CD4-positive, CD25-positive, alpha-beta regulatory T cell (primary cell): ENCODE results near the gene PAX2. TPM values are rescaled to one million over a fixed set of nuclear protein-coding genes. Genes with fewer than 3 reads are reported as not detected.
A peak's percentile ranks its signal among the peaks of the same experiment; 100 is the strongest.

Source experiments
- ATAC-seq, 2 donors: fragments of 150-1000 bp; cut with Tn5 transposase; one replicate each; pipeline ENCODE4 v1.10.0; 2021; ENCODE audit warnings: low read depth in 2 of 2, moderate number of reproducible peaks in 2 of 2, moderate library complexity in 1 of 2
- DNase-seq, 3 donors: peaks; one replicate each; pipeline versions ENCODE4 v3.0.0 to v3.0.0-alpha.2; 2012 to 2022; ENCODE audit warnings: mixed read lengths in 1 of 3
- H3K27ac ChIP-seq: one replicate; pipeline ENCODE4 v1.7.0; 2013; ENCODE audit warnings: mild to moderate bottlenecking, low read length; ENCODE audit not compliant: insufficient read depth, poor library complexity, severe bottlenecking
- H3K27me3 ChIP-seq: one replicate; pipeline ENCODE4 v1.7.0; 2013; ENCODE audit warnings: low read length; ENCODE audit not compliant: control insufficient read depth, insufficient read depth
- H3K36me3 ChIP-seq: one replicate; pipeline ENCODE4 v1.7.0; 2013; ENCODE audit warnings: mild to moderate bottlenecking, low read length, moderate library complexity; ENCODE audit not compliant: control insufficient read depth, insufficient read depth
- H3K4me1 ChIP-seq: 2 replicates; pipeline ENCODE4 v1.7.0; 2013; ENCODE audit warnings: mild to moderate bottlenecking, low read length; ENCODE audit not compliant: insufficient read depth, control insufficient read depth, poor library complexity, severe bottlenecking
- H3K4me3 ChIP-seq: one replicate; pipeline ENCODE4 v1.7.0; 2013; ENCODE audit warnings: low read depth, mild to moderate bottlenecking, low read length, moderate library complexity
- H3K9me3 ChIP-seq, 2 experiments: 1 replicate in 1 of 2; 2 replicates in 1 of 2; pipeline ENCODE4 v1.7.0; 2013; ENCODE audit warnings: low read length in 2 of 2, mild to moderate bottlenecking in 1 of 2, moderate library complexity in 1 of 2; ENCODE audit not compliant: control insufficient read depth in 2 of 2
- H3K27ac Mint-ChIP-seq, 3 donors: one replicate each; pipeline ENCODE4 v1.8.0; 2020 to 2022; ENCODE audit warnings: mild to moderate bottlenecking in 3 of 3, mixed read lengths in 3 of 3, moderate library complexity in 2 of 3
- H3K27me3 Mint-ChIP-seq: one replicate; pipeline ENCODE4 v1.8.0; 2022; ENCODE audit warnings: mild to moderate bottlenecking, mixed read lengths
- H3K36me3 Mint-ChIP-seq: one replicate; pipeline ENCODE4 v1.8.0; 2020; ENCODE audit warnings: mixed read lengths
- H3K4me1 Mint-ChIP-seq, 4 donors: one replicate each; pipeline ENCODE4 v1.8.0; 2020 to 2022; ENCODE audit warnings: mixed read lengths in 4 of 4, mild to moderate bottlenecking in 1 of 4
- H3K4me3 Mint-ChIP-seq, 4 donors: one replicate each; pipeline ENCODE4 v1.8.0; 2020 to 2022; ENCODE audit warnings: mild to moderate bottlenecking in 4 of 4, mixed read lengths in 4 of 4, moderate library complexity in 3 of 4
- H3K9me3 Mint-ChIP-seq, 7 donors: one replicate each; pipeline ENCODE4 v1.8.0; 2020 to 2022; ENCODE audit warnings: mixed read lengths in 7 of 7, mild to moderate bottlenecking in 3 of 7, moderate library complexity in 2 of 7
- polyA plus RNA-seq, 4 donors: library from polyadenylated mRNA; unstranded; fragments of 300-500 nt; fragmentation: Illumina TruSeq; gene quantifications; one replicate each; pipeline ENCODE4 v1.2.3, GENCODE V29; 2021
- total RNA-seq: library from RNA; stranded (reverse); gene quantifications from one replicate; pipeline ENCODE4 v1.2.3, GENCODE V29; 2022

PAX2 gene
- total and polyA plus RNA-seq, 5 donors from 2014 or later: 0.08 TPM; not detected in 4

- Histone ChIP-seq H3K4me1 (peaks cover 29% of the 10 kb centered on the region), H3K36me3 (no peaks in the 10 kb centered on the region), H3K4me3 (no peak overlapping the region), H3K9me3 (no peaks in the 10 kb centered on the region), H3K27ac (no peak overlapping the region), H3K27me3 (peaks cover 25% of the 10 kb centered on the region)
- Mint-ChIP-seq H3K9me3 (peaks cover 0 to 8% (median 0%) of the 10 kb centered on the region in 7 donors), H3K27ac (no peak overlapping the region), H3K27me3 (peaks cover 85% of the 10 kb centered on the region), H3K36me3 (peaks cover 4% of the 10 kb centered on the region), H3K4me3 (no peak overlapping the region), H3K4me1 (peaks cover 6 to 50% (median 15%) of the 10 kb centered on the region in 4 donors)
- DNase-seq: no peak
- no peak for ATAC-seq
Observed at GRCh38 chr10:100742936-100743335, 2.4 kb upstream of the PAX2 start.

- DNase-seq (peak in 2 of 3 donors; percentile 33 to 77), ATAC-seq (peak; percentile 50 to 51)
- Mint-ChIP-seq H3K27me3 (peaks cover 85% of the 10 kb centered on the region), H3K4me3 (peak overlapping the region in 1 of 4 donors; percentile 31), H3K9me3 (peaks cover 0 to 7% (median 0%) of the 10 kb centered on the region in 7 donors), H3K36me3 (peaks cover 4% of the 10 kb centered on the region), H3K4me1 (peaks cover 6 to 49% (median 13%) of the 10 kb centered on the region in 4 donors), H3K27ac (no peak overlapping the region)
- no peaks in the 10 kb centered on the region for H3K9me3 ChIP-seq
- H3K27ac ChIP-seq: no peak overlapping the region
- H3K36me3 ChIP-seq: no peaks in the 10 kb centered on the region
- H3K27me3 ChIP-seq: peaks cover 20% of the 10 kb centered on the region
- H3K4me1 ChIP-seq: peaks cover 36% of the 10 kb centered on the region
- H3K4me3 ChIP-seq: no peak overlapping the region
Observed at GRCh38 chr10:100743626-100744135, 1.7 kb upstream of the PAX2 start.

GRCh38 chr10:100744136-100744986 is 1.0 kb upstream of the PAX2 start:
- Histone ChIP-seq H3K36me3 (no peaks in the 10 kb centered on the region), H3K27ac (no peak overlapping the region), H3K27me3 (peaks cover 22% of the 10 kb centered on the region), H3K9me3 (no peaks in the 10 kb centered on the region), H3K4me3 (no peak overlapping the region), H3K4me1 (peaks cover 36% of the 10 kb centered on the region)
- ATAC-seq (no peak), DNase-seq (peak in 1 of 3 donors; percentile 29)
- Mint-ChIP-seq H3K36me3 (peaks cover 4% of the 10 kb centered on the region), H3K27ac (no peak overlapping the region), H3K27me3 (peaks cover 89% of the 10 kb centered on the region), H3K4me1 (peaks cover 6 to 54% (median 16%) of the 10 kb centered on the region in 4 donors), H3K9me3 (peaks cover 0 to 7% (median 0%) of the 10 kb centered on the region in 7 donors), H3K4me3 (peak overlapping the region in 2 of 4 donors; percentile 29 to 61)

GRCh38 chr10:100745882-100746783 is 751 bp downstream of the PAX2 start:
- ATAC-seq (no peak), DNase-seq (no peak)
- Mint-ChIP-seq H3K27ac (peak overlapping the region in 1 of 3 donors; percentile 64), H3K4me1 (peaks cover 6 to 53% (median 15%) of the 10 kb centered on the region in 4 donors), H3K4me3 (peak overlapping the region in 2 of 4 donors; percentile 64 to 77), H3K9me3 (peaks cover 0 to 8% (median 0%) of the 10 kb centered on the region in 7 donors), H3K27me3 (peaks cover 87% of the 10 kb centered on the region), H3K36me3 (peaks cover 4% of the 10 kb centered on the region)
- Histone ChIP-seq H3K4me1 (peaks cover 36% of the 10 kb centered on the region), H3K4me3 (no peak overlapping the region), H3K27me3 (peaks cover 21% of the 10 kb centered on the region), H3K9me3 (no peaks in the 10 kb centered on the region), H3K36me3 (no peaks in the 10 kb centered on the region), H3K27ac (no peak overlapping the region)

GRCh38 chr10:100746784-100747455 is 1.5 kb downstream of the PAX2 start:
- H3K4me1 ChIP-seq: peaks cover 36% of the 10 kb centered on the region
- Mint-ChIP-seq H3K4me3 (peak overlapping the region in 1 of 4 donors; percentile 64), H3K9me3 (peaks cover 0 to 8% (median 0%) of the 10 kb centered on the region in 7 donors), H3K4me1 (peaks cover 6 to 50% (median 15%) of the 10 kb centered on the region in 4 donors), H3K36me3 (peaks cover 4% of the 10 kb centered on the region), H3K27me3 (peaks cover 85% of the 10 kb centered on the region), H3K27ac (no peak overlapping the region)
- H3K4me3 ChIP-seq: no peak overlapping the region
- no peaks in the 10 kb centered on the region for H3K36me3 ChIP-seq
- DNase-seq (no peak), ATAC-seq (no peak)
- no peaks in the 10 kb centered on the region for H3K9me3 ChIP-seq
- peaks cover 28% of the 10 kb centered on the region for H3K27me3 ChIP-seq
- H3K27ac ChIP-seq: no peak overlapping the region

- H3K27me3 ChIP-seq: peaks cover 29% of the 10 kb centered on the region
- peaks cover 6 to 50% (median 15%) of the 10 kb centered on the region in 4 donors for H3K4me1 Mint-ChIP-seq
Observed at GRCh38 chr10:100747456-100748230, 2.3 kb downstream of the PAX2 start.

More at GRCh38 chr10:100747456-100748230, 2.3 kb downstream of the PAX2 start:
- H3K27me3 Mint-ChIP-seq: peaks cover 85% of the 10 kb centered on the region
- Histone ChIP-seq H3K4me1 (peaks cover 36% of the 10 kb centered on the region), H3K36me3 (no peaks in the 10 kb centered on the region), H3K9me3 (no peaks in the 10 kb centered on the region), H3K27ac (no peak overlapping the region), H3K4me3 (no peak overlapping the region)
- DNase-seq (no peak), ATAC-seq (no peak)
- H3K27ac Mint-ChIP-seq: no peak overlapping the region
- peak overlapping the region in 1 of 4 donors; percentile 21 for H3K4me3 Mint-ChIP-seq
- H3K9me3 Mint-ChIP-seq: peaks cover 0 to 8% (median 0%) of the 10 kb centered on the region in 7 donors
- H3K36me3 Mint-ChIP-seq: peaks cover 4% of the 10 kb centered on the region
